OCI-M2 (cell line): ENCODE data around the gene KRT84.

Experiments
- DNase-seq: peaks from one replicate; lab custom pipeline; 2025; ENCODE audit not compliant: unreplicated experiment; lab: John Stamatoyannopoulos, UW

The KRT84 gene

GRCh38 chr12:52362118-52362726 is 23.2 kb downstream of the KRT84 start:
- DNase-seq: no peak

- no peak for DNase-seq
Observed at GRCh38 chr12:52361553-52361952, 23.9 kb downstream of the KRT84 start.

- DNase-seq: no peak
Observed at GRCh38 chr12:52360663-52361271, 24.7 kb downstream of the KRT84 start.

GRCh38 chr12:52360106-52360662 is 25.3 kb downstream of the KRT84 start:
- DNase-seq: no peak

- no peak for DNase-seq
Observed at GRCh38 chr12:52359621-52360061, 25.8 kb downstream of the KRT84 start.

GRCh38 chr12:52358575-52359350 is 26.7 kb downstream of the KRT84 start:
- no peak for DNase-seq

- no peak for DNase-seq
Observed at GRCh38 chr12:52356762-52357580, 28.5 kb downstream of the KRT84 start.

- no peak for DNase-seq
Observed at GRCh38 chr12:52356031-52356761, 29.3 kb downstream of the KRT84 start.

- DNase-seq: no peak
Observed at GRCh38 chr12:52355176-52355575, 30.3 kb downstream of the KRT84 start.

GRCh38 chr12:52354200-52354599 is 31.3 kb downstream of the KRT84 start:
- no peak for DNase-seq

GRCh38 chr12:52353766-52354165 is 31.7 kb downstream of the KRT84 start:
- no peak for DNase-seq

- DNase-seq: no peak
Observed at GRCh38 chr12:52352951-52353350, 32.5 kb downstream of the KRT84 start.

- no peak for DNase-seq
Observed at GRCh38 chr12:52351196-52352059, 34.0 kb downstream of the KRT84 start.

GRCh38 chr12:52350786-52351185 is 34.7 kb downstream of the KRT84 start:
- DNase-seq: no peak

GRCh38 chr12:52350021-52350620 is 35.3 kb downstream of the KRT84 start:
- DNase-seq: no peak

- DNase-seq: no peak
Observed at GRCh38 chr12:52349196-52349595, 36.3 kb downstream of the KRT84 start.

GRCh38 chr12:52347551-52348510 is 37.6 kb downstream of the KRT84 start:
- DNase-seq: no peak

- no peak for DNase-seq
Observed at GRCh38 chr12:52347016-52347415, 38.4 kb downstream of the KRT84 start.
